Heart right ventricle (tissue), 16 donors: ENCODE measurements around the gene CMBL. TPM values are rescaled to one million over a fixed set of nuclear protein-coding genes. Genes with fewer than 3 reads are reported as not detected.
"Not testable (repeated sequence)": the region's sequence is repeated elsewhere in the genome, so short reads cannot be mapped to it uniquely, and the experiment has no call there.

Experiments used
- ATAC-seq, 8 donors: fragments of 200-7000 bp; cut with Tn5 transposase; one replicate each; pipeline ENCODE4 v1.9.1; 2020; ENCODE audit warnings: mild to moderate bottlenecking in 8 of 8, moderate library complexity in 8 of 8, moderate number of reproducible peaks in 1 of 8
- DNase-seq, 2 donors: peaks; one replicate each; pipeline ENCODE4 v3.0.0-alpha.2; 2020
- H3K27ac ChIP-seq, 10 donors: fragments of 200-600 bp; sonication (generic) in 2 of 10; one replicate each; pipeline versions ENCODE4 v1.5.0 to v1.8.0; 2020 to 2022; ENCODE audit warnings: mild to moderate bottlenecking in 3 of 10
- H3K27me3 ChIP-seq, 7 donors: fragments of 200-600 bp; one replicate each; pipeline ENCODE4 v1.8.0; 2021 to 2022; ENCODE audit warnings: mild to moderate bottlenecking in 2 of 7
- H3K36me3 ChIP-seq, 9 donors: fragments of 200-600 bp; sonication (generic) in 1 of 9; one replicate each; pipeline versions ENCODE4 v1.5.0 to v1.8.0; 2020 to 2022; ENCODE audit warnings: mild to moderate bottlenecking in 2 of 9
- H3K4me1 ChIP-seq, 9 donors: fragments of 200-600 bp; sonication (generic) in 1 of 9; one replicate each; pipeline versions ENCODE4 v1.5.0 to v1.8.0; 2020 to 2022; ENCODE audit warnings: mild to moderate bottlenecking in 4 of 9
- H3K4me3 ChIP-seq, 10 donors: fragments of 200-600 bp; sonication (generic) in 2 of 10; one replicate each; pipeline versions ENCODE4 v1.5.0 to v1.8.0; 2020 to 2022; ENCODE audit warnings: mild to moderate bottlenecking in 7 of 10, moderate library complexity in 2 of 10
- H3K9me3 ChIP-seq, 11 donors: fragments of 200-600 bp in 10 of 11; sonication (generic) in 2 of 11; one replicate each; pipeline versions ENCODE4 v1.5.0 to v1.8.0; 2013 to 2022; ENCODE audit warnings: mild to moderate bottlenecking in 2 of 11, control low read depth in 1 of 11, moderate library complexity in 1 of 11
- WGBS, 2 donors: extraction: QIAGEN DNeasy Blood & Tissue Kit; methylation state at CpG; one replicate each; pipeline ENCODE4 v1.1.7; 2013; ENCODE audit warnings: inconsistent platforms in 1 of 2; 5-methylcytosine and 5-hydroxymethylcytosine counted together
- intact Hi-C, 10 donors: fragments of 100-400 bp; cut with DNase I; formaldehyde crosslinking; loops; one replicate each; pipeline versions ENCODE4 v1.11.1 to v1.14.2; 2022
- polyA plus RNA-seq, 2 donors: library from polyadenylated mRNA; stranded (reverse); fragments of 200-250 nt; gene quantifications; one replicate each; pipeline ENCODE4 v1.2.3, GENCODE V29; 2013
- total RNA-seq, 10 donors: library from RNA; stranded (reverse); fragmentation: NEBNext Ultra II Directional in 3 of 10; extraction: Animal tissue kit (Norgen Biotek cat#: 25700) in 3 of 10; gene quantifications; one replicate each; pipeline versions ENCODE4 v1.2.1 to v1.2.4, GENCODE V29; 2021 to 2023
- TF ChIP-seq, protein P1 (sequence below), 9 donors: fragments of 200-600 bp; sonication (generic) in 2 of 9; IDR thresholded peaks; one replicate each; pipeline versions ENCODE4 v1.5.0 to v1.8.0; 2021 to 2022; ENCODE audit warnings: antibody characterized with exemption in 9 of 9, mild to moderate bottlenecking in 5 of 9, moderate library complexity in 1 of 9
- donor health status: Arrhythmogenic right ventricular cardiomyopathy.
- donor health status: ischemic (EF 13 %, LVEDD 7.1; RV severe dilation, severe dysfunction).
- donor health status: healthy with polysubstance abuse.
- donor health status: DM: no; HTN: yes; CAD: no.
- donor health status: DM: no; HTN: no; CAD: no.
- donor health status: ischemic (EF 25% LVEDD 6.9; RV normal size, moderate dysfunction).
- donor health status: ischemic (EF 25% LVEDD 5.7; RV mildly dilated, moderate dysfunction).
- donor health status: healthy.
- donor health status: DM: yes; HTN: yes; CAD: no.
- donor health status: Ischemic cardiomyopathy.
- donor health status: ischemic (EF 35%, LVEDD 5.7; RV mildly dilated, moderate dysfunction).
- donor health status: nonischemic (EF 11% LVEDD 7.7; RV severe dilation, severe dysfunction).
- donor health status: DM: yes; HTN: yes; CAD: no.
- donor health status: PGD.
- donor health status: ischemic (EF 29% LVEDD 5.4; RV normal size, mild dysfunction).
- donor health status: nonischemic (EF 23%, LVEDD 6.1; RV moderate dilation, normal function).

CMBL gene
- total and polyA plus RNA-seq, 12 donors: 12.0 to 53.4 (median 40.7) TPM

DNA sequence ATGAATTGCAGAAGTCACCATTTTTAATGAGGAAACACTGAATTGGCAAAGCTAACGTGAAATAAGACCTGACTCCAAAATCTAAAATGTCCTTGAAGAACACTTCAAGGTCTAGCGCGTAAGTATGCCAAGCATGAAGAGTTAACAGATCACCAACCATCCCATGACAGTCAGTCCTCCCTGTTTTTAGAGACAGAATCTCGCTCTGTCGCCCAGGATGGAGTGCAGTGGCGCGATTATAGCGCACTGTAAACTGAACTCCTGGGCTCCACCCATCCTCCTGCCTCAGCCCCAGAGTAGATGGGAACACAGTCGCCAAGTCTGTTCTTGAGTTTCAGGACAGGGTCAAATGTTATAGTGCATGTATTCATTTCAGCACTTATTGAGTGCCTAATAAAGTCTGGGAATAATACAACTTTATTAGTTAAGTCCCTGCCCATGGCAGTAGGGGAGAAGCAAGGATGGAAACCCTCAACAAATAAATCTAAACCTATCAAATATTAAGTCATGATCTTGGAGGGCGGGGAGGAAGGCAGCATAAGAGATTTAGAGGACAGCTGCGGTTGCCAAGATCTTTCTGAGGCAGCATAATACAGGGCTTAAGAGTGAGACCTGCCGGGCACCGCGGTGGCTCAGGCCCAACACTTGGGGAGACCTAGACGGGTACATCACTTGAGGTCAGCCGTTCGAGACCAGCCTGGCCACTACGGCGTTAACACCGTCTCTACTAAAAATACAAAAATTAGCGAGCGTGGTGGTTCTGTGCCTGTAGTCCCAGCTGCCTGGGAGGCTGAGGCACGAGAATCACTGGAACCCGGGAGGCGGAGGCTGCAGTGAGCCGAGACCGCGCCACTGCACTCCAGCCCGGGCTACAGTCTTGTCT lies 59.1 kb downstream of the CMBL start:
- 64 to 65% methylated on average over 29 of the region's 29 CpGs for WGBS, 2 donors
- Histone ChIP-seq H3K4me1 (peaks cover 4 to 44% (median 30%) of the 10 kb centered on the region in 9 donors), H3K27me3 (no peaks in the 10 kb centered on the region), H3K9me3 (no peaks in the 10 kb centered on the region), H3K4me3 (peak overlapping the region; percentile 57 to 100 (median 87)), H3K27ac (peak overlapping the region in 9 of 10 donors; percentile 88 to 98 (median 96)), H3K36me3 (peaks cover 0 to 15% (median 0%) of the 10 kb centered on the region in 9 donors)
- ATAC-seq (peak in 1 of 8 donors; percentile 1), DNase-seq (no peak)
- TF ChIP-seq, protein P1, sequence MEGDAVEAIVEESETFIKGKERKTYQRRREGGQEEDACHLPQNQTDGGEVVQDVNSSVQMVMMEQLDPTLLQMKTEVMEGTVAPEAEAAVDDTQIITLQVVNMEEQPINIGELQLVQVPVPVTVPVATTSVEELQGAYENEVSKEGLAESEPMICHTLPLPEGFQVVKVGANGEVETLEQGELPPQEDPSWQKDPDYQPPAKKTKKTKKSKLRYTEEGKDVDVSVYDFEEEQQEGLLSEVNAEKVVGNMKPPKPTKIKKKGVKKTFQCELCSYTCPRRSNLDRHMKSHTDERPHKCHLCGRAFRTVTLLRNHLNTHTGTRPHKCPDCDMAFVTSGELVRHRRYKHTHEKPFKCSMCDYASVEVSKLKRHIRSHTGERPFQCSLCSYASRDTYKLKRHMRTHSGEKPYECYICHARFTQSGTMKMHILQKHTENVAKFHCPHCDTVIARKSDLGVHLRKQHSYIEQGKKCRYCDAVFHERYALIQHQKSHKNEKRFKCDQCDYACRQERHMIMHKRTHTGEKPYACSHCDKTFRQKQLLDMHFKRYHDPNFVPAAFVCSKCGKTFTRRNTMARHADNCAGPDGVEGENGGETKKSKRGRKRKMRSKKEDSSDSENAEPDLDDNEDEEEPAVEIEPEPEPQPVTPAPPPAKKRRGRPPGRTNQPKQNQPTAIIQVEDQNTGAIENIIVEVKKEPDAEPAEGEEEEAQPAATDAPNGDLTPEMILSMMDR (IDR thresholded peaks at IDR 0.05): no peak
- intact Hi-C loops: no loop called here

DNA sequence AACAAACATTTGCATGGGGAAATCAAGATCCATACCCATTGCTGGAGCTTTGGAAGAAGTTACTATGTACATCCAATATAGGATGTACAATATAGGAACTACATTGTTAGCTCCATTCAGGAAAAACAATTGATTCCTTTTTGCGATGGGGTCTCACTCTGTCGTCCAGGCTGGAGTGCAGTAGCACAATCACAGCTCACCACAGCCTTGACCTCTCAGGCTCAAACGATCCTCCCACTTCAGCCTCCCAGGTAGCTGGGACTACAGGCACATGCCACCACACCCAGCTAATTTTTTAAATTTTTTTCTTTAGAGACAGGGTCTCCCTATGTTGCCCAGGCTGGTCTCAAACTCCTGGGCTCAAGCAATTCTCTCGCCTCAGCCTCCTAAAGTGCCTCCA lies 60.5 kb downstream of the CMBL start:
- intact Hi-C loops, H3K36me3 ChIP-seq, H3K9me3 ChIP-seq, H3K4me3 ChIP-seq, ATAC-seq, H3K27me3 ChIP-seq, DNase-seq, H3K27ac ChIP-seq: not testable (repeated sequence)
- WGBS, 2 donors: 95 to 96% methylated on average over 4 of the region's 4 CpGs
- H3K4me1 ChIP-seq: peaks cover 4 to 32% (median 25%) of the 10 kb centered on the region in 9 donors

DNA sequence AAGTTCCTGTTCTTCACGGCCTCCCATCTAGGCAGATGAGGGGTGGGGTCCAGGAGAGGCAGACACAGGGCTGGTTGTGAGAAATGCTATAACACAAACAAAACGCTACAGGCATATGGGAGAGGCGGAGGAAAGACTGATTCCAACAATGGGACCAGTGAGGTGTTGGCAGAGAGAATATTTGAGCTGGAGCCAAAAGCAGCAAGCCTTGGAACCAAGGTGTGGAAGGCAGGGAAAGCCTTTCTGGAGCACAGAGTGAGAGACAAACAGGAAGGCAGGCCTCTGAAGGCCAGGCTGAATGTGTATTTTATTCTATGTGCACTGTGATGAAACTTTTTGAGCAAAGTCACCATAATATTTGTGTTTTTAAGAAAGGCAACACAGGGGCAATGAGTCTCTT lies 60.9 kb downstream of the CMBL start:
- ATAC-seq (no peak), DNase-seq (no peak)
- H3K36me3 ChIP-seq: peaks cover 0 to 5% (median 0%) of the 10 kb centered on the region in 9 donors
- H3K9me3 ChIP-seq: no peaks in the 10 kb centered on the region
- TF ChIP-seq, protein P1 (IDR thresholded peaks at IDR 0.05): no peak
- H3K27ac ChIP-seq: no peak overlapping the region
- 70 to 72% methylated on average over 3 of the region's 3 CpGs for WGBS, 2 donors
- peaks cover 4 to 28% (median 20%) of the 10 kb centered on the region in 9 donors for H3K4me1 ChIP-seq
- H3K27me3 ChIP-seq: no peaks in the 10 kb centered on the region
- H3K4me3 ChIP-seq: no peak overlapping the region
- intact Hi-C loops: no loop called here

DNA sequence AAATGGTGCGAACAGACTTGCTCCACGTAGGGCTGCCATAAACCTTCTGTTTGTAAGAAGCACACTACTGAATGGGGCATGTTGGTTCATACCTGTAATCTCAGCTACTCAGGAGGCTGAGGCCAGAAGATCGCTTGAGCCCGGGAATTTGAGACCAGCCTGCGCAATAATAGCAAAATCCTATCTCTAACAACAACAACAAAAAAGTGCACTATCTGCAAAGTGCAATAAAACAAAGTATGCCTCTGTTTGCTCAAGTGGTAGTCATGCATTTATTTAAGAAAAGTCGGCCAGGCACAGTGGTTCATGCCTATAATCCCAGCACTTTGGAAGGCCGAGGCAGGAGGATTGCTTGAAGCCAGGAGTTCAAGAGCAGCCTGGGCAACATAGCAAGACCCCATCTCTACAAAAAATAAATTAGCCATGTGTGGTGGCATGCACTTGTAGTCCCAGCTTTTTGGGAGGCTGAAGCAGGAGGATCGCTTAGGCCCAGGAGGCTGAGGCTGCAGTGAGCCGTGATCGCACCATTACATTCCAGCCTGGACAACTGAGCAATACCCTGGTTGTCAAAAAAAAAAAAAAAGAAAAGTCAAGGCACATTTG lies 63.3 kb downstream of the CMBL start:
- ATAC-seq: no peak
- Histone ChIP-seq H3K27me3 (no peaks in the 10 kb centered on the region), H3K27ac (no peak overlapping the region), H3K4me1 (peaks cover 4 to 19% (median 10%) of the 10 kb centered on the region in 9 donors), H3K36me3 (peaks cover 0 to 5% (median 0%) of the 10 kb centered on the region in 9 donors), H3K4me3 (no peak overlapping the region), H3K9me3 (no peaks in the 10 kb centered on the region)
- TF ChIP-seq, protein P1 (IDR thresholded peaks at IDR 0.05): no peak
- intact Hi-C loops: no loop called here
- DNase-seq: no peak
- WGBS, 2 donors: 96 to 97% methylated on average over 10 of the region's 10 CpGs
